B cell (primary cell): Measurements from ENCODE around the gene CISD2. TPM values are rescaled to one million over a fixed set of nuclear protein-coding genes. Genes with fewer than 3 reads are reported as not detected.
A peak's percentile ranks its signal among the peaks of the same experiment; 100 is the strongest.

Source experiments
- ATAC-seq: fragments of 200-7000 bp; cut with Tn5 transposase; one replicate; pipeline ENCODE4 v1.10.0; 2021; ENCODE audit warnings: low read depth, mild to moderate bottlenecking, moderate number of reproducible peaks, moderate library complexity
- CTCF ChIA-PET: fragments of 350-600 bp; sonication (Branson Sonifier 250); formaldehyde crosslinking; loops from one replicate; lab custom pipeline; 2021; ENCODE audit warnings: antibody characterized with exemption, inconsistent platforms; lab: Charles Lee
- POLR2A ChIA-PET: fragments of 350-600 bp; sonication (Branson Sonifier 250); formaldehyde crosslinking; loops from one replicate; lab custom pipeline; 2021; ENCODE audit warnings: antibody characterized with exemption; lab: Charles Lee
- DNase-seq: peaks from one replicate; pipeline ENCODE4 v3.0.0; 2013
- H2AFZ ChIP-seq: 2 replicates; pipeline ENCODE4 v1.6.1; 2012; ENCODE audit warnings: mild to moderate bottlenecking, low read depth, low read length; ENCODE audit not compliant: insufficient read depth, poor library complexity, severe bottlenecking
- H3K27ac ChIP-seq, 2 donors: 1 replicate in 1 of 2; 2 replicates in 1 of 2; pipeline ENCODE4 v1.5.1; 2012 to 2013; ENCODE audit warnings: low read length in 2 of 2, mild to moderate bottlenecking in 2 of 2, moderate library complexity in 1 of 2
- H3K27me3 ChIP-seq, 4 experiments: fragments of 200-600 bp in 1 of 4; sonication (generic) in 1 of 4; replicated peaks in 1 of 4; 1 replicate in 2 of 4; 2 replicates in 2 of 4; pipeline versions ENCODE4 v1.6.1 to v1.7.0; 2013 to 2016; ENCODE audit warnings: low read length in 3 of 4, mild to moderate bottlenecking in 2 of 4, mixed read lengths in 1 of 4, moderate library complexity in 1 of 4; ENCODE audit not compliant: insufficient read depth in 4 of 4, control insufficient read depth in 3 of 4; ENCODE audit errors: control extremely low read depth in 1 of 4
- H3K36me3 ChIP-seq, 2 experiments: replicated peaks in 1 of 2; 1 replicate in 1 of 2; 2 replicates in 1 of 2; pipeline versions ENCODE4 v1.6.1 to v1.7.1; 2013; ENCODE audit warnings: low read length in 1 of 2; ENCODE audit not compliant: insufficient read depth in 2 of 2, control insufficient read depth in 1 of 2; ENCODE audit errors: control extremely low read depth in 1 of 2, extremely low read depth in 1 of 2
- H3K4me1 ChIP-seq, 2 donors: fragments of 200-600 bp in 1 of 2; sonication (generic) in 1 of 2; 1 replicate in 1 of 2; 2 replicates in 1 of 2; pipeline versions ENCODE4 v1.5.1 to v1.6.1; 2013 to 2017; ENCODE audit warnings: low read length in 2 of 2; ENCODE audit not compliant: control insufficient read depth in 2 of 2, insufficient read depth in 2 of 2
- H3K4me2 ChIP-seq: replicated peaks from 2 replicates; pipeline ENCODE3; 2012; ENCODE audit warnings: mild to moderate bottlenecking, low read depth, low read length; ENCODE audit not compliant: poor library complexity, severe bottlenecking
- H3K4me3 ChIP-seq, 5 experiments: fragments of 200-600 bp in 1 of 5; sonication (generic) in 1 of 5; 1 replicate in 3 of 5; 2 replicates in 2 of 5; pipeline versions ENCODE4 v1.5.1 to v1.7.0; 2011 to 2016; ENCODE audit warnings: low read length in 4 of 5, mild to moderate bottlenecking in 4 of 5, low read depth in 2 of 5, control low read depth in 1 of 5, moderate library complexity in 1 of 5; ENCODE audit not compliant: insufficient read depth in 1 of 5; ENCODE audit errors: control extremely low read depth in 1 of 5, extremely low read depth in 1 of 5
- H3K79me2 ChIP-seq: fragments of 200-600 bp; sonication (generic); one replicate; pipeline ENCODE4 v1.6.0; 2016; ENCODE audit warnings: low read length; ENCODE audit not compliant: control insufficient read depth, insufficient read depth
- H3K9ac ChIP-seq: fragments of 200-600 bp; sonication (generic); 2 replicates; pipeline ENCODE4 v1.6.1; 2017; ENCODE audit warnings: mild to moderate bottlenecking, low read length, moderate library complexity
- H3K9me3 ChIP-seq, 3 donors: one replicate each; pipeline versions ENCODE4 v1.6.1 to v1.7.1; 2013; ENCODE audit warnings: low read length in 2 of 3; ENCODE audit not compliant: control insufficient read depth in 2 of 3, insufficient read depth in 1 of 3; ENCODE audit errors: control extremely low read depth in 1 of 3
- H4K20me1 ChIP-seq: 2 replicates; pipeline ENCODE4 v1.6.0; 2012; ENCODE audit warnings: mild to moderate bottlenecking, low read length; ENCODE audit not compliant: insufficient read depth, control insufficient read depth, poor library complexity, severe bottlenecking
- H3K27ac Mint-ChIP-seq: one replicate; pipeline ENCODE4 v1.8.0; 2021; ENCODE audit warnings: mixed read lengths
- H3K27me3 Mint-ChIP-seq: one replicate; pipeline ENCODE4 v1.8.0; 2021; ENCODE audit warnings: mixed read lengths
- H3K4me1 Mint-ChIP-seq: one replicate; pipeline ENCODE4 v1.8.0; 2021; ENCODE audit warnings: mixed read lengths
- H3K4me3 Mint-ChIP-seq: one replicate; pipeline ENCODE4 v1.8.0; 2021; ENCODE audit warnings: mixed read lengths
- H3K9me3 Mint-ChIP-seq: one replicate; pipeline ENCODE4 v1.8.0; 2022; ENCODE audit warnings: mixed read lengths; ENCODE audit not compliant: insufficient read depth
- CTCF ChIP-seq: fragments of 200-600 bp; IDR thresholded peaks from one replicate; pipeline ENCODE4 v1.8.0; 2022; ENCODE audit warnings: antibody characterized with exemption, mild to moderate bottlenecking
- EZH2 ChIP-seq: IDR thresholded peaks from 2 replicates; pipeline ENCODE4 v1.6.1; 2012; ENCODE audit warnings: borderline replicate concordance, low read depth, mild to moderate bottlenecking, moderate library complexity, low read length; ENCODE audit not compliant: insufficient read depth, poor library complexity, severe bottlenecking
- WGBS: methylation state at CpG from one replicate; pipeline ENCODE4 v1.1.5; 2013; ENCODE audit warnings: missing lambda C conversion rate; ENCODE audit not compliant: insufficient coverage; 5-methylcytosine and 5-hydroxymethylcytosine counted together
- intact Hi-C: fragments of 100-400 bp; cut with micrococcal nuclease; formaldehyde crosslinking; loops from one replicate; pipeline ENCODE4 v1.10.0; 2022
- polyA plus RNA-seq: library from polyadenylated mRNA; depleted of rRNA; stranded (reverse); fragments of >200 nt; gene quantifications from 2 replicates; pipeline ENCODE4 v1.2.3, GENCODE V29; 2012
- total RNA-seq, 2 donors: library from RNA; stranded (reverse); fragments of 120-200 nt in 1 of 2; gene quantifications; 1 replicate in 1 of 2; 2 replicates in 1 of 2; pipeline versions ENCODE4 v1.2.3 to v1.2.4, GENCODE V29; 2013 to 2022

The CISD2 gene
- total and polyA plus RNA-seq, 2 donors (not counting 1 experiment from before 2014, with no cell fraction given), result 5.0 to 16.0 TPM

DNA sequence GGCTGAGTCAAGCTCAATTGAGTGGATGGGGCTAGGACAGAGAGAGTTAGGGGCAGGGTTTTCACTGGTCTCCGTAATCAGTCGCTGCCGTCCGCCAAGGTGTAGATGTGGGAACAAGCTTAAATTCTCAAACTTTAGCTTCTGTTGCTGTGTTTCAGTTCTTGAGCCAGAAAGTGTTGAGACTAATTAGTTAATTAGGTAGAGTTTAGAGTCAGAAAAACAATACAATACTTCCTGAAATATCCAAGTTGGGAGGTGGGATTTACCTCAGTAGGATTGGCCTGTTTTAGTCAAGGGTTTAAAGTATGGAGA lies 40.3 kb upstream of the CISD2 start:
- Histone ChIP-seq H3K27ac (peak overlapping the region; percentile 100), H3K36me3 (peaks cover 2 to 15% of the 10 kb centered on the region in 2 experiments), H3K79me2 (peaks cover 53% of the 10 kb centered on the region), H2AFZ (peak overlapping the region; percentile 53), H3K9ac (peak overlapping the region; percentile 100), H3K27me3 (no peaks in the 10 kb centered on the region), H3K4me3 (peak overlapping the region; percentile 36 to 97 (median 63)), H3K4me1 (peaks cover 22 to 23% of the 10 kb centered on the region in 2 donors), H4K20me1 (peaks cover 29% of the 10 kb centered on the region), H3K4me2 (peak overlapping the region; percentile 73), H3K9me3 (no peaks in the 10 kb centered on the region)
- WGBS, result 0% methylated on average over 4 of the region's 4 CpGs
- Mint-ChIP-seq H3K9me3 (no peaks in the 10 kb centered on the region), H3K4me1 (peaks cover 24% of the 10 kb centered on the region), H3K4me3 (no peak overlapping the region), H3K27ac (no peak overlapping the region), H3K27me3 (no peaks in the 10 kb centered on the region)
- TF ChIP-seq CTCF, result no peak
- TF ChIP-seq EZH2, result no peak
- ChIA-PET POLR2A (interaction anchor here (0.5 to 4.3 kb wide), 8 partner anchors 11 to 1480 kb away, joined by 3 to 79 read pairs (median 6); partner anchors contain the start of genes BDH2, CISD2 and MANBA), CTCF (interaction anchor here (0.8 to 2.6 kb wide), 10 partner anchors 12 to 262 kb away, joined by 3 to 20 read pairs (median 4); partner anchors contain the start of genes CISD2 and MANBA)
- intact Hi-C loops, result loop anchor here (1.0 to 5.0 kb wide), 4 partner anchors 36 to 247 kb away; partner anchors contain the start of gene MANBA
- no peak for ATAC-seq
- DNase-seq, result no peak

GRCh38 chr4:102829803-102830202 lies 39.0 kb upstream of the CISD2 start:
- Mint-ChIP-seq H3K27me3 (no peaks in the 10 kb centered on the region), H3K9me3 (no peaks in the 10 kb centered on the region), H3K4me1 (peaks cover 14% of the 10 kb centered on the region), H3K27ac (no peak overlapping the region), H3K4me3 (no peak overlapping the region)
- H3K4me3 ChIP-seq, result no peak overlapping the region
- H3K4me2 ChIP-seq, result no peak overlapping the region
- peaks cover 9 to 12% of the 10 kb centered on the region in 2 donors for H3K4me1 ChIP-seq
- POLR2A ChIA-PET, result no interaction called here
- H4K20me1 ChIP-seq, result peaks cover 18% of the 10 kb centered on the region
- TF ChIP-seq EZH2, result no peak
- no peak for TF ChIP-seq CTCF
- intact Hi-C loops, result loop anchor here (5.0 kb wide), 1 partner anchor 38 kb away; no protein-coding TSS in a partner anchor
- no peak overlapping the region for H2AFZ ChIP-seq
- ATAC-seq, result no peak
- peaks cover 40% of the 10 kb centered on the region for H3K79me2 ChIP-seq
- H3K9ac ChIP-seq, result no peak overlapping the region
- H3K27ac ChIP-seq, result no peak overlapping the region
- 100% methylated on average over 1 of the region's 7 CpGs for WGBS
- no peak for DNase-seq
- H3K9me3 ChIP-seq, result no peaks in the 10 kb centered on the region
- peaks cover 0 to 4% of the 10 kb centered on the region in 2 experiments for H3K36me3 ChIP-seq
- no peaks in the 10 kb centered on the region for H3K27me3 ChIP-seq
- CTCF ChIA-PET, result interaction anchor here (1.8 kb wide), 1 partner anchor 217 kb away, joined by 4 read pairs; no protein-coding TSS in a partner anchor
